Measurements from ENCODE around the gene RNF169.

The RNF169 gene

DNA sequence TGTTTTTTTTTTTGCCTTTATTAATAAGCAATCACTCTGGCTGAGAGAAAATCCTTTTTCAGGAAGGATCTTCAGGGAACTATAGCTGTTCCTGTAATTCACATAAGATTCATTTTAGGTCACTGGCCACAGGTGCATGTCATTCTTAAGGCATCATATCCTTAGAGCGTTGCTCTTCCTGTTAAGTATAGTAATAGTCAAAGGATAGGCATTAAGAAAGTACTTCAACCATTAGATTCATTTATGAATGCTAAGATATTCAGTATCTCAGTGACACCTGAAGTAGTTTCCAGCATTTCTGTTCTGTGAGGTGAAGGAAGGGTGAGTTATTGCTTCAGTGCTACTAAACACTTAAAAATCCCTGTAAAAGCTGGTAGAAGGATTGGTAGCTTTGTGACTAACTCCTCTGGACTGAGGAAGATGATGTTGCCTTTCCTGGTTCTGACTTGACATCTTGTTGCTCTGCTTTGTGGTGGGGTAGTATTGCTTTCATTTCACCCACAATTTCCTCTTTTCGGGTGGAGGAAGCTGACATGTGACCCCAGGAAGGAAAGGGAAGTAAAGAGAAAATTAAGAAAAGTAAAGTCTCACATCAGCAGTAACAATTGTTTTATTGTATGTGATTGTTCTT is 34.7 kb downstream of the RNF169 start:
- DNase-seq (ENCODE audit: low spot score) (no peak), ATAC-seq (ENCODE audit: low read depth) (peak; percentile 92)
- Histone ChIP-seq H3K4me3 (ENCODE audit: severe bottlenecking) (no peak overlapping the region), H3K9me3 (ENCODE audit: severe bottlenecking) (no peaks in the 10 kb centered on the region), H3K27me3 (ENCODE audit: insufficient read depth, poor library complexity, severe bottlenecking) (no peaks in the 10 kb centered on the region), H3K36me3 (ENCODE audit: low read depth) (no peaks in the 10 kb centered on the region), H3K4me1 (ENCODE audit: insufficient read depth, poor library complexity, severe bottlenecking) (peaks cover 14% of the 10 kb centered on the region), H3K27ac (ENCODE audit: poor library complexity, severe bottlenecking) (peak overlapping the region; percentile 49)
- TF ChIP-seq, protein P1, sequence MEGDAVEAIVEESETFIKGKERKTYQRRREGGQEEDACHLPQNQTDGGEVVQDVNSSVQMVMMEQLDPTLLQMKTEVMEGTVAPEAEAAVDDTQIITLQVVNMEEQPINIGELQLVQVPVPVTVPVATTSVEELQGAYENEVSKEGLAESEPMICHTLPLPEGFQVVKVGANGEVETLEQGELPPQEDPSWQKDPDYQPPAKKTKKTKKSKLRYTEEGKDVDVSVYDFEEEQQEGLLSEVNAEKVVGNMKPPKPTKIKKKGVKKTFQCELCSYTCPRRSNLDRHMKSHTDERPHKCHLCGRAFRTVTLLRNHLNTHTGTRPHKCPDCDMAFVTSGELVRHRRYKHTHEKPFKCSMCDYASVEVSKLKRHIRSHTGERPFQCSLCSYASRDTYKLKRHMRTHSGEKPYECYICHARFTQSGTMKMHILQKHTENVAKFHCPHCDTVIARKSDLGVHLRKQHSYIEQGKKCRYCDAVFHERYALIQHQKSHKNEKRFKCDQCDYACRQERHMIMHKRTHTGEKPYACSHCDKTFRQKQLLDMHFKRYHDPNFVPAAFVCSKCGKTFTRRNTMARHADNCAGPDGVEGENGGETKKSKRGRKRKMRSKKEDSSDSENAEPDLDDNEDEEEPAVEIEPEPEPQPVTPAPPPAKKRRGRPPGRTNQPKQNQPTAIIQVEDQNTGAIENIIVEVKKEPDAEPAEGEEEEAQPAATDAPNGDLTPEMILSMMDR (IDR thresholded peaks at IDR 0.05; ENCODE audit: poor library complexity, severe bottlenecking), result no peak

DNA sequence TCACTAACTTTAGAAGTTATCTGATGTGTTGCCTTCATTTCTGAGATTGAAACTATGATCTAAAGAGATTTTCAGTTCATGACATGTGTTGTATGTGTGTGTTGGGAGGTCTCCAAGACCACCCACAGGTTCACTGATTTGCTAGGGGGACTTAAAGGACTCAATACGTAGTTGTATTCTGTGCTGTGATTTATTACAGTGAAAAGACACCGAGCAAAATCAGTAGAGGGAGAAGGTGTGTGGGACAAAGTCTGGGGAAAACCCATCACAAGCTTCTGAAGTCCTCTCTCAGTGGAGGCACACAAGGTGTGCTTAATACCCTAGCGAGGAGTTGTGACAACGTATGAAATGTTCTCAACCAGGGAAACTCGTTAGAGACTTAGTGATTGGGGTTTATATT is 35.6 kb downstream of the RNF169 start:
- Histone ChIP-seq H3K9me3 (ENCODE audit: severe bottlenecking) (no peaks in the 10 kb centered on the region), H3K27me3 (ENCODE audit: insufficient read depth, poor library complexity, severe bottlenecking) (no peaks in the 10 kb centered on the region), H3K36me3 (ENCODE audit: low read depth) (peaks cover 8% of the 10 kb centered on the region; the same call in 1 of the 2 replicates), H3K27ac (ENCODE audit: poor library complexity, severe bottlenecking) (peak overlapping the region; percentile 49), H3K4me3 (ENCODE audit: severe bottlenecking) (no peak overlapping the region), H3K4me1 (ENCODE audit: insufficient read depth, poor library complexity, severe bottlenecking) (peaks cover 14% of the 10 kb centered on the region)
- ATAC-seq (ENCODE audit: low read depth) (no peak), DNase-seq (ENCODE audit: low spot score) (no peak)
- TF ChIP-seq, protein P1 (IDR thresholded peaks at IDR 0.05; ENCODE audit: poor library complexity, severe bottlenecking), result no peak

DNA sequence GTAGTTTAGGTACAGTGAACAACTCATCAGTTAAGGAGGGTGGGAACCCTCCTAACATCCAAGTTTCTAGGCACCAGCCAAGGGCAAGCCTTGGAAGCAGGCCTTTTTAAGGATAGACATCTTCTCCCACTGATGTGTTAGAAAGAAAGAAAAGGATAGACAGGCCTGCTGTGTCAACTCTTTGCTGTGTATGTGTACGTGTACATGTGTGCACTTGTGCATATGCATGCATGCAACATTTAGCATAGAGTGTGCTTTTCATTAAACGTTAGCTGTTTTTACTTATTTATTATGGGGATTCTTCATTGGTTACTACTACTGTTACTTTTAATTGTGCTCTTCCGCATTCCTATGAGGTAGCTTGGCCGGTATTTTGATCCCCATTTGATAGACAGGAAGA is 36.1 kb downstream of the RNF169 start:
- H3K9me3 ChIP-seq (ENCODE audit: severe bottlenecking), result no peaks in the 10 kb centered on the region
- H3K36me3 ChIP-seq (ENCODE audit: low read depth), result peaks cover 13% of the 10 kb centered on the region
- no peak overlapping the region for H3K27ac ChIP-seq (ENCODE audit: poor library complexity, severe bottlenecking)
- H3K4me1 ChIP-seq (ENCODE audit: insufficient read depth, poor library complexity, severe bottlenecking), result peaks cover 14% of the 10 kb centered on the region
- DNase-seq (ENCODE audit: low spot score) (no peak), ATAC-seq (ENCODE audit: low read depth) (no peak)
- H3K4me3 ChIP-seq (ENCODE audit: severe bottlenecking), result no peak overlapping the region
- TF ChIP-seq, protein P1 (IDR thresholded peaks at IDR 0.05; ENCODE audit: poor library complexity, severe bottlenecking), result no peak
- H3K27me3 ChIP-seq (ENCODE audit: insufficient read depth, poor library complexity, severe bottlenecking), result no peaks in the 10 kb centered on the region

DNA sequence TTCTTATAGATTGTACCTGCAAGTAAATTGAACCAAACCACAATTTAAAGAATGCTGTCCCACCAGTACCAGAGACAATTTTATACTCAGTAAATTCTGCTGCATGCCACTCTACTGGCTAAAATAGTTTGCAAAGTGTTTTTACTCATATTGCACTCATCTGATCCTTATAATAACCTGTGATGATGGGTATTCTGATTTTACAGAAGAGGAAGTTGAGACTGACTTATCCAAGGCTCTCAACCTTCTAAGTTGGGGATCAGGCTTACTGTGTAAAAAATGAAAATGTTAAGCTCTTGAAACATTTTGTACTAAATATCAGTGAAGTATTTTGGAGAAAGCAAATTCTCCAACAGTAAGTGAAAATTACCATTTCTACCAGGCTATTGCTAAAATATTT is 37.9 kb downstream of the RNF169 start:
- no peak overlapping the region for H3K27ac ChIP-seq (ENCODE audit: poor library complexity, severe bottlenecking)
- DNase-seq (ENCODE audit: low spot score) (no peak), ATAC-seq (ENCODE audit: low read depth) (no peak)
- H3K9me3 ChIP-seq (ENCODE audit: severe bottlenecking), result no peaks in the 10 kb centered on the region
- H3K4me1 ChIP-seq (ENCODE audit: insufficient read depth, poor library complexity, severe bottlenecking), result peaks cover 14% of the 10 kb centered on the region
- TF ChIP-seq, protein P1 (IDR thresholded peaks at IDR 0.05; ENCODE audit: poor library complexity, severe bottlenecking), result no peak
- H3K27me3 ChIP-seq (ENCODE audit: insufficient read depth, poor library complexity, severe bottlenecking), result no peaks in the 10 kb centered on the region
- H3K4me3 ChIP-seq (ENCODE audit: severe bottlenecking), result no peak overlapping the region
- H3K36me3 ChIP-seq (ENCODE audit: low read depth), result peaks cover 30% of the 10 kb centered on the region

DNA sequence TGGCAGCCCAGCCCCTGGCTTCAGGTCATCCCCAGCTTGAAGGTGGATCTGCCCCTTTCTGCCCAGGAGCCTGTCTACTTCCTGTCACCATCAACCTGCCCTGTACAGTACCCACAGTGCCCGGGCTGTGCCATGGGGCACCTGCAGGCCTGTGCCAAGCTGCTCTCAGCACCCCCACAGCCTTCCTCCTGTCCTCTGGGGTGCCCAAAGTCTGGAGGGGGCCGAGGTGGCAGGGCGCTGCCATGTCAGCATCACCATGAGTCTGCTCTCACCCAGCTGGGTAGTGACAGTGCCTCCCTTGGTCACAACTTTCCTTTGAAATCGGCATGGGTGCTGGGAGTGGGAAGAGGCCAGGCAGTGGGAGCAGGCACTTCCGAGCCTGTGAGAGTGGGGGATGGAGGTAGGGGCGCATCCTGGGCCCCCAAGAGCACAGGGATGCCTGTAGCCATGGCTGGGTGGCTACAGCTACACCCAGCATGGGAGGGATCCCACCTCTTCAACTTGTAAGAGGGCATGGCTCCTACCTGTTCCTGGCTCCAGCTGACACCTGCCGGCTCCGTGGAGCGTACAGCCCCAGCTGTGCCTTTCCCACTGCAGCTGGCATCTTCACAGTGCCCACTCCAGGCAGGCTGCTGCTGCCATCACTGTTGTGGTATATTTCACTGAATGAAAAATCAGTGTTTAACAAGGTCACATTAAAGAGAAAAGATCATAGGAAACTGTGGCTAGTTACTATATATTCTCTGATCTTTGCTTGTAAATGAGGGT is 42.9 kb downstream of the RNF169 start:
- H3K9me3 ChIP-seq (ENCODE audit: severe bottlenecking), result no peaks in the 10 kb centered on the region
- H3K27ac ChIP-seq (ENCODE audit: poor library complexity, severe bottlenecking), result no peak overlapping the region
- H3K4me1 ChIP-seq (ENCODE audit: insufficient read depth, poor library complexity, severe bottlenecking), result no peaks in the 10 kb centered on the region
- H3K36me3 ChIP-seq (ENCODE audit: low read depth), result peaks cover 62% of the 10 kb centered on the region
- TF ChIP-seq, protein P1 (IDR thresholded peaks at IDR 0.05; ENCODE audit: poor library complexity, severe bottlenecking), result no peak
- ATAC-seq (ENCODE audit: low read depth) (no peak), DNase-seq (ENCODE audit: low spot score) (no peak)
- H3K27me3 ChIP-seq (ENCODE audit: insufficient read depth, poor library complexity, severe bottlenecking), result no peaks in the 10 kb centered on the region
- H3K4me3 ChIP-seq (ENCODE audit: severe bottlenecking), result no peak overlapping the region

Data from RWPE2 (cell line).